Measurements from ENCODE around the gene SUGCT. TPM values are rescaled to one million over a fixed set of nuclear protein-coding genes. Genes with fewer than 3 reads are reported as not detected.

The SUGCT gene
- total RNA-seq, 1 donor: 9.9 TPM

GRCh38 chr7:40808378-40808942, 673.7 kb downstream of the SUGCT start:
- peak; percentile 83 for DNase-seq (ENCODE audit: low read depth)
- H3K4me3 ChIP-seq (ENCODE audit: low read depth, low read length): no peak overlapping the region
- TF ChIP-seq, protein P1, sequence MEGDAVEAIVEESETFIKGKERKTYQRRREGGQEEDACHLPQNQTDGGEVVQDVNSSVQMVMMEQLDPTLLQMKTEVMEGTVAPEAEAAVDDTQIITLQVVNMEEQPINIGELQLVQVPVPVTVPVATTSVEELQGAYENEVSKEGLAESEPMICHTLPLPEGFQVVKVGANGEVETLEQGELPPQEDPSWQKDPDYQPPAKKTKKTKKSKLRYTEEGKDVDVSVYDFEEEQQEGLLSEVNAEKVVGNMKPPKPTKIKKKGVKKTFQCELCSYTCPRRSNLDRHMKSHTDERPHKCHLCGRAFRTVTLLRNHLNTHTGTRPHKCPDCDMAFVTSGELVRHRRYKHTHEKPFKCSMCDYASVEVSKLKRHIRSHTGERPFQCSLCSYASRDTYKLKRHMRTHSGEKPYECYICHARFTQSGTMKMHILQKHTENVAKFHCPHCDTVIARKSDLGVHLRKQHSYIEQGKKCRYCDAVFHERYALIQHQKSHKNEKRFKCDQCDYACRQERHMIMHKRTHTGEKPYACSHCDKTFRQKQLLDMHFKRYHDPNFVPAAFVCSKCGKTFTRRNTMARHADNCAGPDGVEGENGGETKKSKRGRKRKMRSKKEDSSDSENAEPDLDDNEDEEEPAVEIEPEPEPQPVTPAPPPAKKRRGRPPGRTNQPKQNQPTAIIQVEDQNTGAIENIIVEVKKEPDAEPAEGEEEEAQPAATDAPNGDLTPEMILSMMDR (IDR thresholded peaks at IDR 0.05; ENCODE audit: insufficient read depth, low read depth, low read length): no peak

DNA sequence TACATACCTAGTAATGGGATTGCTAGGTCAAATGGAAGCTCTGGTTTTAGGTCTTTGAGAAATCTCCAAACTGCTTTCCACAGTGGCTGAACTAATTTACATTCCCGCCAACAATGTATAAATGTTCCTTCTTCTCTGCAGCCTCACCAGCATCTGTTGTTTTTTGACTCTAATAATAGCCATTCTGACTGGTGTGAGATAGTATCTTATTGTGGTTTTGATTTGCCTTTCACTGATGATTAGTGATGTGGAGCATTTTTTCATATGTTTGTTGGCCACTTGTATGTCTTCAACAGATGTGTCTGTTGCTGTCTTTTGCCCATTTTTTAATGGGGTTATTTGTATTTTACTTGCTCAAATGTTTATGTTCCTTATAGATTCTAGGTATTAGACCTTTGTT, 675.5 kb downstream of the SUGCT start:
- TF ChIP-seq, protein P1 (IDR thresholded peaks at IDR 0.05; ENCODE audit: insufficient read depth, low read depth, low read length): no peak
- no peak overlapping the region for H3K4me3 ChIP-seq (ENCODE audit: low read depth, low read length)
- DNase-seq (ENCODE audit: low read depth): peak; percentile 58

DNA sequence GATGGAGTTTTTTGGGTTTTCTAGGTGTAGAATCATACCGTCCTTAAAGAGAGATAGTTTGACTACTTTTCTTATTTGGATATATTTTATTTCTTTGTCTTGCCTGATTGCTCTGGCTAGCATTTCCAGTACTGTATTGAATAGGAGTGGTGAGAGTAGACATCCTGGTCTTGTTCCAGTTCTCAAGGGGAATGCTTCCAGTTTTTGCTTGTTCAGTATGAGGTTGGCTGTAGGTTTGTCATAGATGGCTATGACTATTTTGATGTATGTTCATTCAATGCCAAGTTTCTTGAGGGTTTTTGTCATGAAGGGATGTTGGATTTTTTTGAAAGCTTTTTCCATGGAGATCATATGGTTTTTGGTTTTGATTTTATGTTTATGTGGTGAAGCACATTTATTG, 676.9 kb downstream of the SUGCT start:
- no peak overlapping the region for H3K4me3 ChIP-seq (ENCODE audit: low read depth, low read length)
- TF ChIP-seq, protein P1 (IDR thresholded peaks at IDR 0.05; ENCODE audit: insufficient read depth, low read depth, low read length): no peak
- DNase-seq (ENCODE audit: low read depth): no peak

GRCh38 chr7:40815022-40815421, 680.2 kb downstream of the SUGCT start:
- no peak for DNase-seq (ENCODE audit: low read depth)
- no peak overlapping the region for H3K4me3 ChIP-seq (ENCODE audit: low read depth, low read length)
- TF ChIP-seq, protein P1 (IDR thresholded peaks at IDR 0.05; ENCODE audit: insufficient read depth, low read depth, low read length): no peak

GRCh38 chr7:40815512-40815911, 680.7 kb downstream of the SUGCT start:
- TF ChIP-seq, protein P1 (IDR thresholded peaks at IDR 0.05; ENCODE audit: insufficient read depth, low read depth, low read length): no peak
- no peak overlapping the region for H3K4me3 ChIP-seq (ENCODE audit: low read depth, low read length)
- DNase-seq (ENCODE audit: low read depth): no peak

DNA sequence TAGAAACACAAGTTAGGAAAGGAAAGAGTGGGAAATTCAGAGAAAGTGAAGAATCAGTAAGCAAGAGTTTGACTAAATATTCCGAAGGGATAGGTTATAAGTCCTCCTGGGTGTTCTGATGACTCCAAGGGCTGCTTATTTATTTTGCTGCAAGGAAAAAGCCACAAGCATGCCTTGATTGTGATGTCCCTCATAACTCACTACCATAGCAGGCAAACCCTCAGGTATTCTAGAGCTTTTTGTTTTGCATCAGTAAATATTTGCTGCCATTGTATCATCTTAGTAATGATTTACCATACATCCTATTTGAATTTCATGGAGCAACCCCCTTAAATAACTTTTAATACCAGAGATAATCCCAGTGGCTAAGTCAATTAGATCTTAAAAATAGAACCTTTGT, 688.1 kb downstream of the SUGCT start:
- TF ChIP-seq, protein P1 (IDR thresholded peaks at IDR 0.05; ENCODE audit: insufficient read depth, low read depth, low read length): no peak
- H3K4me3 ChIP-seq (ENCODE audit: low read depth, low read length): no peak overlapping the region
- no peak for DNase-seq (ENCODE audit: low read depth)

DNA sequence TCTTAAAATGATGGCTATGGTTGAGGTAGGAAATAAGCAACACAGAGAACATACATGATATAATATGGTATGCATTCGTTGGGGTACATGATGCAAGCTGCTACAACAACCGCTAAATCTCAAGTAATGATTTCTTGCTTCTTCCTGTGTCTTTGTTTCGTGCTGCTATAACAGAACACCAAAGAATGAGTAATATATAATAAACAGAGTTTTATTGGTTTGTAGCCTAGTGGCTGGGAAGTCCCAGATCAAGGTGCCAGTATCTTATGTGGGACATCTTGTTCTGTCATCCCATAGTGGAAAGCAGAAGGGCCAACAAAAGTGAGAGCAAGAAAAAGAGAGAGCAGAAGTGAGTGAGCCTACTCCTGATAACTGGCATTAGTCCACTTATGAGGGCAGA, 689.7 kb downstream of the SUGCT start:
- DNase-seq (ENCODE audit: low read depth): no peak
- TF ChIP-seq, protein P1 (IDR thresholded peaks at IDR 0.05; ENCODE audit: insufficient read depth, low read depth, low read length): no peak
- H3K4me3 ChIP-seq (ENCODE audit: low read depth, low read length): no peak overlapping the region
